Frontal cortex (tissue), 4 donors: ENCODE measurements around the gene PDZK1IP1. TPM values are rescaled to one million over a fixed set of nuclear protein-coding genes. Genes with fewer than 3 reads are reported as not detected.
"Not testable (repeated sequence)": the region's sequence is repeated elsewhere in the genome, so short reads cannot be mapped to it uniquely, and the experiment has no call there.

ENCODE experiments used
- DNase-seq, 2 donors: peaks; one replicate each; pipeline ENCODE4 v3.0.0; 2012; ENCODE audit warnings: low spot score in 2 of 2
- FAIRE-seq: peaks from 2 replicates; lab custom pipeline; 2012; peaks lifted over from hg19 to GRCh38; lab: Jason Lieb, UNC
- total RNA-seq: library from RNA; depleted of rRNA; stranded (reverse); fragments of >200 nt; gene quantifications from one replicate; pipeline ENCODE4 v1.2.3, GENCODE V29; 2014
- donor health status: control.
- donor health status: control.
- donor health status: control.

PDZK1IP1 gene
- total RNA-seq, 1 donor from 2014 or later: not detected

DNA sequence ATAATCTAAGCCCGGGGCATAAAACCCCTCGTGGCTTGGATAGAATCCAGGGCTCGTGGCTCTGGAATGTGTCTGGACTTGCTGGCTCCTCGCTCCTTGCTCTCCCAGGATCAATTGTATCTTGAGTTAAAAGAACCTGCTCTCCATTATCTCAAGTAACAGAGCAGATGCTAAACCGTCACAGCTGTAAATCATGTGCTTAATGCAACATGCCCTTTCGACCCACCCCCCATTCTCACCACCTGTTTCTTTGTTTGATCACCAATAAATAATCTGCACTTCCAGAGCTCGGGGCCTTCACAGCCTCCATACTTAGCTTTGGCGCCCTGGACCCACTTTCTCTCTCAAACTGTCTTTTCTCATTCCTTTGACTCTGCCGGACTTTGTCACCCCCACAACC lies 40.7 kb downstream of the PDZK1IP1 start:
- not testable (repeated sequence) for FAIRE-seq, DNase-seq

DNA sequence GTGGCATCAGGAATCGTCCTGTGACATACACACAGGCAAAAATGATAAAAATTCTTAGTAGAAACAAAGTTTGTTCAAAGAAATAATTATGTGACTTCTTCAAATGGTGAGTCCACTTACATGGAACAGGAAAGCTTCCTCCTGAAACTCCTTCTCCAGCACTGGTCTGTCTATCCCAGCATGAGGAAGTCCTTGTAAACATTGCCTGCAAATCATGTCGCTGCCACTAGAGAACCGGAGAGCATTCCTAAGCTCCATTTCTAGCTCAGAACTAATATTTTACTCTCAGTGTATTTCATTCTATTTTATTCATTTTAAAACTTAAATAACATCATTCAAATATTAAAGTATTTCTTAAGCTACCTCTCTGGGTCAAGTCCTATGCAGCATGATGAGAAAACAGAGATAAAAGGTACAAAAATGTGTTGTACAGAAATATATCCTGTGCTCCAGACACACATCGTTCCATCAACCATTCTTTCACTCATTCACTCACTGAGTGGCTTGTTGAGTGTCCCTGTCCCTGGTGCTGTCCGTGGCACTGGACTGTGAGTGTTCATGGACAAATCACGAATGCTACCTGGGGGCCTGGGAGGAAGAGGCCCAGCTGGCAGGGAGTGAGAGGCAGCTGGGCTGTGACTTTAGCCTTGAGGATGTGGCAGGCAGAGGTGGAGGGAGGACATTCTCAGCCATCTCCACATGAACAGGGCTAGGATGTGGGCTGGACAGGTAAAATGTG lies 42.6 kb downstream of the PDZK1IP1 start:
- FAIRE-seq (no peak), DNase-seq (no peak)

DNA sequence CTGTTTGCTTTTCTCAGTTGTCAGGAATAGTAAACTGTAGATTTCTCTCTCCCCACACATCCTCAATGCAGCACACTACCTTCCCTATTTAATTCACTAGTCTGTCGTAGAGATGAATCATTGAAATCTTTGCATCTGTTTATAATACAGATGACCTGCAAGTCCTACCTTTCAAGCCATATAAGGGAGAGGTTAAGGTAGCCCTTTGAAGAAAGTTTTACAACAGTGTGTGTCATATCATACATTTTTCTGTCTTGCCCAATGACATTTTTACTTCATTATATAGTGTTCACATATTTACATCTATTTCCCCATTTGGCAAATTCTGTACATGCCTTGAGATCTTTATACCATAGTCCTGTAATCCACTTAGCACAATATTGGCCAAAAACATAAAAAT lies 43.3 kb downstream of the PDZK1IP1 start:
- not testable (repeated sequence) for FAIRE-seq, DNase-seq

DNA sequence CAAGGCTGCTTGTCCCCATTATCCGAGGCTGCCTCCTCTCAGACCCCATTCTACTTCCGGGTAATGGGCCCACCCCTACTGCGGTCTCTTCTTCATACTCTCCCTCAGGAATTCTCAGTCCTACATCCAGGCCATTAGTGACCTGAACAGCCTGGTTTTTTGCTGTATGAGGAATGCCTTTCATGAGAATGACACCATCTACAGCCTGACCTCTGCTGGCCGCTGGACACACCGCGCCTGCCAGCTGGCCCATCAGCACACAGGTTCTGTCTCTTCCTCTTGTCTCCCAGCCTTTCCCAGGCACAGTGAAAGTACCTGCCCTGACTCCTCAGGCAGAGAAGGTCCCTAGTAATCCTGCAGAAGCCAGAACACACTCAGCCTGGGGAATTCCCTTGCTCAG lies 46.2 kb downstream of the PDZK1IP1 start:
- not testable (repeated sequence) for FAIRE-seq, DNase-seq

DNA sequence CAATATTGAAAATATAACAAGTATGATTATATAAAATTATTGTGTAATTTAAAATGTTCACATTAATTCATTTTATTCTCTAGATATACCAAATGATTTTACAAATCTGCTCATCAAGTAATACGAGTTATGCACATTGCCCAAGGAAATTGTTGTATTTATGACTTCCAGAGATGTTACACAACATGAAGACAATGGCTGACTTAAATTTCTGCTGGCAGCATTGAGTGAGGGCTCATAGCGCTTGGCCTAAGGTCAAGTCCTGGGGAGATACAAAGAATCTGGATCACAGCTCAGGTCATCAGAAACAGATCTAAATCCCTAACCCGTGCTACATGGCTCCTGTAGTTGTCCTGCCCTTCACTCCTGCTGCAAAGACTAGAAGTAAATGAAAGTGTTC lies 49.5 kb downstream of the PDZK1IP1 start:
- not testable (repeated sequence) for DNase-seq, FAIRE-seq

DNA sequence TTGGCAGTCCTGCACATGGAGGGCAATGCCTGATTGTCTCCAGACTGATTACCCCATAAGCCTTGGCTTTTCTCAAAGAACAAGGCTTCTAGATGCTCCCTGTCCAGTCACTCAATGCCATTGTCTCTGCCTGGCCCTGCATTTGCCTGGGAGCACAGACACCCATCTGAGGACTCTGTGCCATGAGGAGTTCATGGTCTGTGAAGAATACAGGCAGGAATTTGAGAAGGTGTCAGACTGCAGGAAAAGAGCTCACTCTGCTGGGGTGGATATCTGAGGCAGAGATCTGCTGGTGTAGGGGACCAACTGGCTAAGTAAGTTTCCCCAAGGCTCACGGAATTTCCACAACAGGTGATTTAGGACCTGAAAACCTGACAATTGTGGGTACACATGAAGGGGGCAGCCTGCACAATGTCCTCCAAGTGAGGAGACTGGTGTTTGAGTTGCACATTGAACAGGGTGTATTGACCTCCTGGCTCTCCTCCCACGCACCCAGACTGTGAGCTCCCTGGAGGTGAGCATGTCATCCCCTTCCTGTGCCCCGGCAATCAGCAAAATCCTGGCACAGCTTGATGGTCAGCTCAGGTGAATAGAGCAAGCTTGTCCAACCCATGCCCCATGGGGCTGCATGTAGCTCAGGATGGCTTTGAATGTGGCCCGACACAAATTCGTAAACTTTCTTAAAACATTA lies 51.8 kb downstream of the PDZK1IP1 start:
- FAIRE-seq: no peak
- DNase-seq: no peak

DNA sequence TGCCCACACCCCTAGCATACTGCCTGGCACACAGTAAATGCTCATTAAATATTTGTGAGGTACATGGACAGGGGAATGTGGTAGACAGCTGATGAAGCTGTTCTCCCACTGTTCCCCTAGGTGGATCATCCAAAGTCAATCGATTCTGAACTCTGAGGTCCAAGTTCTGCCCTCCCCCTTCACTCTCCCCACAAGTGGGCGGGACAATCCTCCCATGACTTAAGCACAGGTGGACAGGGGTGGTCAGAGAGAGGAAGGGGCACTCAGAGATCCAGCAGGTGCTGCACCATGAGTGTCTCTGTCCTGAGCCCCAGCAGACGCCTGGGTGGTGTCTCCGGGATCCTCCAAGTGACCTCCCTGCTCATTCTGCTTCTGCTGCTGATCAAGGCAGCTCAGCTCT lies 52.6 kb downstream of the PDZK1IP1 start, which contains the start of gene CYP4A22:
CYP4A22 (plus strand) TSS at position 244 of the 400 bp plus-strand sequence; CDS start at position 289, 45 bp downstream.
- FAIRE-seq: no peak
- DNase-seq: no peak

Other genes starting within 250 kb of the PDZK1IP1 start
- gene CYP4A11, start 248.6 kb downstream of the PDZK1IP1 start, total RNA-seq: not detected
- gene CYP4X1, start 166.4 kb downstream of the PDZK1IP1 start, total RNA-seq: 18.3 TPM
- gene CYP4Z1, start 122.8 kb downstream of the PDZK1IP1 start, total RNA-seq: 0.41 TPM
- gene CYP4A22, start 52.6 kb downstream of the PDZK1IP1 start, total RNA-seq: not detected
- gene TAL1, start 42.2 kb upstream of the PDZK1IP1 start, total RNA-seq: 1.2 TPM
- 7.7 TPM for gene STIL, start 124.1 kb upstream of the PDZK1IP1 start, total RNA-seq
- 150 TPM for gene CMPK1, start 143.8 kb upstream of the PDZK1IP1 start, total RNA-seq
- gene FOXE3, start 226.2 kb upstream of the PDZK1IP1 start, total RNA-seq: not detected
- gene FOXD2, start 248.0 kb upstream of the PDZK1IP1 start, total RNA-seq: under 0.01 TPM